SK-N-SH (cell line): Measurements from ENCODE around the gene AHNAK. TPM values are rescaled to one million over a fixed set of nuclear protein-coding genes. Genes with fewer than 3 reads are reported as not detected.

Source experiments
- CTCF ChIA-PET: fragments of 300-600, 350-600 bp; formaldehyde crosslinking; extraction: SDS; loops from one replicate; lab custom pipeline; 2021; lab: Yijun Ruan, JAX
- POLR2A ChIA-PET: fragments of 350-600 bp; sonication (Branson Sonifier 250); formaldehyde crosslinking; extraction: SDS; loops from one replicate; lab custom pipeline; 2020; ENCODE audit warnings: antibody characterized with exemption, inconsistent platforms; lab: Yijun Ruan, JAX
- DNase-seq: peaks from one replicate; pipeline ENCODE4 v3.0.0; 2012
- H2AFZ ChIP-seq: fragments of 200-600 bp; sonication (generic); 2 replicates; pipeline ENCODE4 v1.8.1; 2016; ENCODE audit warnings: antibody characterized with exemption, mild to moderate bottlenecking, low read depth
- H3F3A ChIP-seq: fragments of 200-600 bp; sonication (generic); replicated peaks from 2 replicates; pipeline ENCODE3; 2016; ENCODE audit warnings: antibody characterized with exemption, mild to moderate bottlenecking; ENCODE audit not compliant: insufficient read depth
- H3K27ac ChIP-seq, 2 experiments: fragments of 200-500 bp in 1 of 2; fragments of 200-600 bp in 1 of 2; sonication (Bioruptor generic) in 1 of 2; sonication (generic), shearing (Covaris generic) in 1 of 2; 2 replicates each; pipeline versions ENCODE4 v1.5.1 to v1.6.1; 2014 to 2016; ENCODE audit warnings: low read depth in 2 of 2, inconsistent platforms in 1 of 2, low read length in 1 of 2, mild to moderate bottlenecking in 1 of 2, mixed read lengths in 1 of 2
- H3K27me3 ChIP-seq: fragments of 200-600 bp; sonication (generic), shearing (Covaris generic); 2 replicates; pipeline ENCODE4 v1.6.1; 2016; ENCODE audit warnings: mixed run types; ENCODE audit not compliant: insufficient read depth
- H3K36me3 ChIP-seq, 2 experiments: fragments of 200-500 bp in 1 of 2; fragments of 200-600 bp in 1 of 2; sonication (Bioruptor generic) in 1 of 2; sonication (generic) in 1 of 2; replicated peaks in 1 of 2; 2 replicates each; pipeline versions ENCODE3 to v1.5.1; 2014 to 2016; ENCODE audit warnings: low read length in 1 of 2, mild to moderate bottlenecking in 1 of 2; ENCODE audit not compliant: insufficient read depth in 2 of 2, control insufficient read depth in 1 of 2
- H3K4me1 ChIP-seq, 2 experiments: fragments of 200-500 bp in 1 of 2; fragments of 200-600 bp in 1 of 2; sonication (Bioruptor generic) in 1 of 2; sonication (generic), shearing (Covaris generic) in 1 of 2; 2 replicates each; pipeline versions ENCODE4 v1.5.1 to v1.6.1; 2014 to 2016; ENCODE audit warnings: low read depth in 1 of 2, low read length in 1 of 2, mixed run types in 1 of 2; ENCODE audit not compliant: insufficient read depth in 2 of 2, control insufficient read depth in 1 of 2
- H3K4me2 ChIP-seq: fragments of 200-600 bp; sonication (generic), shearing (Covaris generic); 2 replicates; pipeline ENCODE4 v1.6.1; 2017; ENCODE audit warnings: mixed run types
- H3K4me3 ChIP-seq, 2 experiments: fragments of 200-500 bp in 1 of 2; fragments of 200-600 bp in 1 of 2; sonication (Bioruptor generic) in 1 of 2; sonication (generic), shearing (Covaris generic) in 1 of 2; 2 replicates each; pipeline versions ENCODE4 v1.5.1 to v1.8.1; 2014 to 2016; ENCODE audit warnings: low read depth in 2 of 2, inconsistent platforms in 1 of 2, low read length in 1 of 2, mild to moderate bottlenecking in 1 of 2, mixed read lengths in 1 of 2, moderate library complexity in 1 of 2
- H3K79me2 ChIP-seq: fragments of 200-600 bp; sonication (generic); 2 replicates; pipeline ENCODE4 v1.8.1; 2017; ENCODE audit warnings: mild to moderate bottlenecking; ENCODE audit not compliant: insufficient read depth
- H3K9ac ChIP-seq: fragments of 200-600 bp; sonication (generic); 2 replicates; pipeline ENCODE4 v1.6.1; 2017; ENCODE audit warnings: mixed run types
- H3K9me2 ChIP-seq: fragments of 200-600 bp; sonication (generic); 2 replicates; pipeline ENCODE4 v1.6.1; 2017; ENCODE audit warnings: mixed run types
- H3K9me3 ChIP-seq: fragments of 200-600 bp; sonication (generic); 2 replicates; pipeline ENCODE4 v1.6.1; 2017; ENCODE audit warnings: mixed run types, mild to moderate bottlenecking, moderate library complexity
- H4K20me1 ChIP-seq: fragments of 200-600 bp; sonication (generic); 2 replicates; pipeline ENCODE4 v1.6.1; 2017; ENCODE audit warnings: mild to moderate bottlenecking, mixed run types; ENCODE audit not compliant: insufficient read depth
- ELF1 ChIP-seq: IDR thresholded peaks from 2 replicates; pipeline ENCODE4 v1.4.0; 2012
- EP300 ChIP-seq, 2 experiments: IDR thresholded peaks; 2 replicates each; pipeline versions ENCODE4 v1.4.0 to v1.6.1; 2012; ENCODE audit warnings: borderline replicate concordance in 1 of 2, low read depth in 1 of 2, low read length in 1 of 2
- FOXJ3 ChIP-seq: sonication (generic); formaldehyde crosslinking; IDR thresholded peaks from 2 replicates; pipeline ENCODE4 v1.5.1; 2020; ENCODE audit warnings: mild to moderate bottlenecking, missing genetic modification reagents
- FOXM1 ChIP-seq: IDR thresholded peaks from 2 replicates; pipeline ENCODE4 v1.4.0; 2012; ENCODE audit warnings: low read depth, mild to moderate bottlenecking
- GATA2 ChIP-seq: sonication (generic); formaldehyde crosslinking; IDR thresholded peaks from 2 replicates; pipeline ENCODE4 v1.5.0; 2020; ENCODE audit warnings: mild to moderate bottlenecking, missing genetic modification reagents
- MEF2A ChIP-seq: IDR thresholded peaks from 2 replicates; pipeline ENCODE4 v1.4.0; 2012; ENCODE audit warnings: low read depth, borderline replicate concordance
- MXI1 ChIP-seq: IDR thresholded peaks from 2 replicates; pipeline ENCODE4 v1.6.1; 2012; ENCODE audit warnings: mild to moderate bottlenecking, low read depth, low read length, improper control_type of control experiment
- NRF1 ChIP-seq: IDR thresholded peaks from 2 replicates; pipeline ENCODE4 v1.6.1; 2012; ENCODE audit warnings: low read depth, mild to moderate bottlenecking, low read length
- RCOR1 ChIP-seq: fragments of 150-350 bp; IDR thresholded peaks from 2 replicates; pipeline ENCODE4 v1.6.1; 2017; ENCODE audit warnings: antibody characterized with exemption, low read length
- RFX5 ChIP-seq: IDR thresholded peaks from 2 replicates; pipeline ENCODE4 v1.6.1; 2012; ENCODE audit warnings: mild to moderate bottlenecking, improper control_type of control experiment, low read length
- SIN3A ChIP-seq: IDR thresholded peaks from 2 replicates; pipeline ENCODE4 v1.6.1; 2012; ENCODE audit warnings: low read depth, mild to moderate bottlenecking, low read length, moderate library complexity, borderline replicate concordance
- WGBS: methylation state at CpG from one replicate; pipeline ENCODE4 v1.1.6; 2017; ENCODE audit warnings: low lambda C conversion rate; 5-methylcytosine and 5-hydroxymethylcytosine counted together
- polyA plus RNA-seq, 3 experiments: library from polyadenylated mRNA; depleted of rRNA; stranded (reverse); fragments of >200 nt; gene quantifications; 2 replicates each; pipeline ENCODE4 v1.2.3, GENCODE V29; 2012
- TF ChIP-seq, protein P1 (sequence below): fragments of 200-600 bp; sonication (generic); IDR thresholded peaks from 2 replicates; pipeline ENCODE4 v1.6.1; 2017; ENCODE audit warnings: antibody characterized with exemption, mild to moderate bottlenecking, moderate library complexity
- TF ChIP-seq, protein P2 (sequence below): IDR thresholded peaks from 2 replicates; pipeline ENCODE4 v1.4.0; 2012; ENCODE audit warnings: low read depth, borderline replicate concordance
- TF ChIP-seq, protein P3 (sequence below): fragments of 150-350 bp; IDR thresholded peaks from 2 replicates; pipeline ENCODE4 v1.6.1; 2016; ENCODE audit warnings: mild to moderate bottlenecking, low read depth, low read length
- TF ChIP-seq, protein P4 (sequence below): IDR thresholded peaks from 2 replicates; pipeline ENCODE4 v1.4.0; 2012; ENCODE audit warnings: low read depth, borderline replicate concordance

AHNAK gene
- polyA plus RNA-seq, 1 of the 3 experiments (the other 2 are of a cell fraction), result 57.8 TPM

DNA sequence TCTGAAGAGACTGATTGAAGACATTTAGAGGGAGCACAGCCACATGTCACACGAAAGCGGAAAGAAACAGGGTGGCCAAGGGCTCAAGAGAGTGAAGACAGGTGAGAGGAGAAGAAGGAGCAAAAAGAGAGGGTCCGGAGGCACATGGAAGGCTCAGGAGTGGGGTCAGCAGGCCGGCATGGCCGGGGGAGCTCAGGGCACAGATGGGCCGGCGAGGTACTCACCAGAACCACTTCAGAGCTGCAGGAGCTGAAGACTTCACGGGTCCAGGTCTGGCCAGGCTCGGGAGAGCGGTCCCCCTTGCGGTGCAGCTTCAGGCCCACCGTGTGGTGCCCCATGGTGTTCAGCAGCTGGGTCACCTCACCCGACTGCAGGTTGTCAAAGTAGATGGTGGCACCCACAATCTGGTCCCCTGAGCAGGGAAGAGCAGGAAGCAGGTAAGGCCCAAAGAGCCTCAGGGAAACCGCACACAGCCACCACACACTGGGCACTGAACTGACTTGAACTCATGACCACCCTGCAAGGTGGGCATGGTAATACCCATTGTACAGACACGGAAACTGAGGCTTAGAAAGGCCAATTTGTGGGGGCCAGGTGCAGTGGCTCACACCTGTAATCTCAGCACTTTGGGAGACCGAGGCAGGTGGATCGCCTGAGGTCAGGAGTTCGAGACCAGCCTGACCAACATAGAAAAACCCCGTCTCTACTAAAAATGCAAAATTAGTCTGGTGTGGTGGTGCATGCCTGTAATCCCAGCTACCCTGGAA is 11.6 kb downstream of the AHNAK start:
- peaks cover 15% of the 10 kb centered on the region for H3F3A ChIP-seq

DNA sequence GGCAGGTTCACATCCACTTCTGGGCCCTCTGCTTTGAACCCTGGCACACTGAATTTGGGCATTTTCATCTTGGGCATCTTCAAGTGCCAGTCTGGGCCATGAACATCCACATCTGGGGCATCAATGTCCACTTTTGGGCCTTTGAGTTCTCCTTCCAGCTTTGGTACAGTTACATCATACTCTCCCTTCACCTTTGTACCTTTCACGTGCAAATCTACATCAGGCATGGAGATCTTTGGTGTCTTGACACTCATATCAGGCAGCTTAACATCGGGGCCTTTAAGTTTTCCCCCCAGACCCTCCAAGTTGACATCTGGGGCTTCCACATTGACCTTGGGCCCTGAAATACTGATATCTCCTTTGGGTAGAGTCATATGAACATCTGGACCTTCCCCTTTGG is 14.5 kb downstream of the AHNAK start:
- H3K9ac ChIP-seq, result no peak overlapping the region
- H3K79me2 ChIP-seq, result peaks cover 100% of the 10 kb centered on the region
- H3K27ac ChIP-seq, result no peak overlapping the region
- 93% methylated on average over 2 of the region's 2 CpGs for WGBS
- ChIA-PET POLR2A (no interaction called here), CTCF (no interaction called here)
- H3K36me3 ChIP-seq, result peaks cover 67 to 83% of the 10 kb centered on the region in 2 experiments
- no peaks in the 10 kb centered on the region for H3K27me3 ChIP-seq
- TF ChIP-seq, protein P1, sequence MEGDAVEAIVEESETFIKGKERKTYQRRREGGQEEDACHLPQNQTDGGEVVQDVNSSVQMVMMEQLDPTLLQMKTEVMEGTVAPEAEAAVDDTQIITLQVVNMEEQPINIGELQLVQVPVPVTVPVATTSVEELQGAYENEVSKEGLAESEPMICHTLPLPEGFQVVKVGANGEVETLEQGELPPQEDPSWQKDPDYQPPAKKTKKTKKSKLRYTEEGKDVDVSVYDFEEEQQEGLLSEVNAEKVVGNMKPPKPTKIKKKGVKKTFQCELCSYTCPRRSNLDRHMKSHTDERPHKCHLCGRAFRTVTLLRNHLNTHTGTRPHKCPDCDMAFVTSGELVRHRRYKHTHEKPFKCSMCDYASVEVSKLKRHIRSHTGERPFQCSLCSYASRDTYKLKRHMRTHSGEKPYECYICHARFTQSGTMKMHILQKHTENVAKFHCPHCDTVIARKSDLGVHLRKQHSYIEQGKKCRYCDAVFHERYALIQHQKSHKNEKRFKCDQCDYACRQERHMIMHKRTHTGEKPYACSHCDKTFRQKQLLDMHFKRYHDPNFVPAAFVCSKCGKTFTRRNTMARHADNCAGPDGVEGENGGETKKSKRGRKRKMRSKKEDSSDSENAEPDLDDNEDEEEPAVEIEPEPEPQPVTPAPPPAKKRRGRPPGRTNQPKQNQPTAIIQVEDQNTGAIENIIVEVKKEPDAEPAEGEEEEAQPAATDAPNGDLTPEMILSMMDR, result no peak
- TF ChIP-seq, protein P2, sequence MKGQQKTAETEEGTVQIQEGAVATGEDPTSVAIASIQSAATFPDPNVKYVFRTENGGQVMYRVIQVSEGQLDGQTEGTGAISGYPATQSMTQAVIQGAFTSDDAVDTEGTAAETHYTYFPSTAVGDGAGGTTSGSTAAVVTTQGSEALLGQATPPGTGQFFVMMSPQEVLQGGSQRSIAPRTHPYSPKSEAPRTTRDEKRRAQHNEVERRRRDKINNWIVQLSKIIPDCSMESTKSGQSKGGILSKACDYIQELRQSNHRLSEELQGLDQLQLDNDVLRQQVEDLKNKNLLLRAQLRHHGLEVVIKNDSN, result no peak
- 0 out of 4 replicates have a peak, but pooled peaks cover 0 to under 1% of the 10 kb centered on the region in 2 experiments for H3K4me1 ChIP-seq
- no peak overlapping the region for H3K4me2 ChIP-seq
- no peak overlapping the region for H3K4me3 ChIP-seq
- peaks cover 100% of the 10 kb centered on the region for H4K20me1 ChIP-seq
- H3F3A ChIP-seq, result peaks cover 13% of the 10 kb centered on the region
- no peaks in the 10 kb centered on the region for H3K9me3 ChIP-seq
- DNase-seq, result no peak
- no peak overlapping the region for H2AFZ ChIP-seq
- no peaks in the 10 kb centered on the region for H3K9me2 ChIP-seq

More for the DNA sequence above, 11.6 kb downstream of the AHNAK start:
- Histone ChIP-seq H3K4me1 (peaks cover 21 to 23% of the 10 kb centered on the region in 2 experiments), H4K20me1 (peaks cover 99% of the 10 kb centered on the region), H3K4me3 (no peak overlapping the region), H3K36me3 (peaks cover 57 to 59% of the 10 kb centered on the region in 2 experiments), H3K9me3 (no peaks in the 10 kb centered on the region), H3K27me3 (no peaks in the 10 kb centered on the region), H2AFZ (no peak overlapping the region), H3K9ac (no peak overlapping the region), H3K9me2 (no peaks in the 10 kb centered on the region), H3K27ac (no peak overlapping the region), H3K79me2 (peaks cover 99% of the 10 kb centered on the region), H3K4me2 (no peak overlapping the region)
- ChIA-PET POLR2A (no interaction called here), CTCF (interaction anchor here (1.1 to 2.3 kb wide), 3 partner anchors 8 to 110 kb away, joined by 3 to 7 read pairs (median 5); no protein-coding TSS in a partner anchor)
- no peak for DNase-seq
- TF ChIP-seq FOXJ3 (CRISPR knock-in tag) (no peak), FOXM1 (no peak), ELF1 (no peak), NRF1 (no peak), SIN3A (no peak), MXI1 (no peak), EP300 (IDR thresholded peaks at IDR 0.05; ENCODE audit: borderline replicate concordance in 1 of 2, low read depth in 1 of 2, low read length in 1 of 2) (no peak), RFX5 (no peak), MEF2A (no peak), GATA2 (CRISPR knock-in tag) (no peak), RCOR1 (no peak)
- TF ChIP-seq, protein P3, sequence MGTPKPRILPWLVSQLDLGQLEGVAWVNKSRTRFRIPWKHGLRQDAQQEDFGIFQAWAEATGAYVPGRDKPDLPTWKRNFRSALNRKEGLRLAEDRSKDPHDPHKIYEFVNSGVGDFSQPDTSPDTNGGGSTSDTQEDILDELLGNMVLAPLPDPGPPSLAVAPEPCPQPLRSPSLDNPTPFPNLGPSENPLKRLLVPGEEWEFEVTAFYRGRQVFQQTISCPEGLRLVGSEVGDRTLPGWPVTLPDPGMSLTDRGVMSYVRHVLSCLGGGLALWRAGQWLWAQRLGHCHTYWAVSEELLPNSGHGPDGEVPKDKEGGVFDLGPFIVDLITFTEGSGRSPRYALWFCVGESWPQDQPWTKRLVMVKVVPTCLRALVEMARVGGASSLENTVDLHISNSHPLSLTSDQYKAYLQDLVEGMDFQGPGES, result no peak
- TF ChIP-seq, protein P4, sequence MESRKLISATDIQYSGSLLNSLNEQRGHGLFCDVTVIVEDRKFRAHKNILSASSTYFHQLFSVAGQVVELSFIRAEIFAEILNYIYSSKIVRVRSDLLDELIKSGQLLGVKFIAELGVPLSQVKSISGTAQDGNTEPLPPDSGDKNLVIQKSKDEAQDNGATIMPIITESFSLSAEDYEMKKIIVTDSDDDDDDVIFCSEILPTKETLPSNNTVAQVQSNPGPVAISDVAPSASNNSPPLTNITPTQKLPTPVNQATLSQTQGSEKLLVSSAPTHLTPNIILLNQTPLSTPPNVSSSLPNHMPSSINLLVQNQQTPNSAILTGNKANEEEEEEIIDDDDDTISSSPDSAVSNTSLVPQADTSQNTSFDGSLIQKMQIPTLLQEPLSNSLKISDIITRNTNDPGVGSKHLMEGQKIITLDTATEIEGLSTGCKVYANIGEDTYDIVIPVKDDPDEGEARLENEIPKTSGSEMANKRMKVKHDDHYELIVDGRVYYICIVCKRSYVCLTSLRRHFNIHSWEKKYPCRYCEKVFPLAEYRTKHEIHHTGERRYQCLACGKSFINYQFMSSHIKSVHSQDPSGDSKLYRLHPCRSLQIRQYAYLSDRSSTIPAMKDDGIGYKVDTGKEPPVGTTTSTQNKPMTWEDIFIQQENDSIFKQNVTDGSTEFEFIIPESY, result no peak
- WGBS, result 96% methylated on average over 15 of the region's 19 CpGs
